Dendritic cell treated with granulocyte-macrophage colony-stimulating factor and Interleukin-4, amounts not matched to agents 40 ng/mL and 50 ng/mL, for 4 days (primary cell): Measurements from ENCODE around the gene ACTN2.

Experiments
- H3K27ac Mint-ChIP-seq: one replicate; pipeline ENCODE4 v1.8.0; 2022; ENCODE audit warnings: mild to moderate bottlenecking, mixed read lengths
- H3K27me3 Mint-ChIP-seq: one replicate; pipeline ENCODE4 v1.8.0; 2022; ENCODE audit warnings: mild to moderate bottlenecking, mixed read lengths
- H3K36me3 Mint-ChIP-seq: one replicate; pipeline ENCODE4 v1.8.0; 2022; ENCODE audit warnings: low read depth, mixed read lengths
- H3K4me1 Mint-ChIP-seq: one replicate; pipeline ENCODE4 v1.8.0; 2022; ENCODE audit warnings: low read depth, mixed read lengths
- H3K4me3 Mint-ChIP-seq: one replicate; pipeline ENCODE4 v1.8.0; 2022; ENCODE audit warnings: mild to moderate bottlenecking, moderate library complexity, mixed read lengths
- H3K9me3 Mint-ChIP-seq: one replicate; pipeline ENCODE4 v1.8.0; 2022; ENCODE audit warnings: mixed read lengths
- intact Hi-C: fragments of 100-400 bp; cut with micrococcal nuclease; formaldehyde crosslinking; loops from one replicate; pipeline ENCODE4 v1.15.0; 2022

Gene ACTN2

GRCh38 chr1:236677641-236678235 lies 8.6 kb upstream of the ACTN2 start:
- Mint-ChIP-seq H3K27me3 (peaks cover 17% of the 10 kb centered on the region), H3K27ac (no peak overlapping the region), H3K36me3 (no peaks in the 10 kb centered on the region), H3K4me3 (no peak overlapping the region), H3K9me3 (no peaks in the 10 kb centered on the region), H3K4me1 (peaks cover 14% of the 10 kb centered on the region)
- intact Hi-C loops: no loop called here

- Mint-ChIP-seq H3K27ac (no peak overlapping the region), H3K9me3 (no peaks in the 10 kb centered on the region), H3K36me3 (no peaks in the 10 kb centered on the region), H3K4me1 (peaks cover 20% of the 10 kb centered on the region), H3K4me3 (no peak overlapping the region), H3K27me3 (peaks cover 28% of the 10 kb centered on the region)
- intact Hi-C loops: no loop called here
Measured at GRCh38 chr1:236681219-236681618, 5.1 kb upstream of the ACTN2 start.

DNA sequence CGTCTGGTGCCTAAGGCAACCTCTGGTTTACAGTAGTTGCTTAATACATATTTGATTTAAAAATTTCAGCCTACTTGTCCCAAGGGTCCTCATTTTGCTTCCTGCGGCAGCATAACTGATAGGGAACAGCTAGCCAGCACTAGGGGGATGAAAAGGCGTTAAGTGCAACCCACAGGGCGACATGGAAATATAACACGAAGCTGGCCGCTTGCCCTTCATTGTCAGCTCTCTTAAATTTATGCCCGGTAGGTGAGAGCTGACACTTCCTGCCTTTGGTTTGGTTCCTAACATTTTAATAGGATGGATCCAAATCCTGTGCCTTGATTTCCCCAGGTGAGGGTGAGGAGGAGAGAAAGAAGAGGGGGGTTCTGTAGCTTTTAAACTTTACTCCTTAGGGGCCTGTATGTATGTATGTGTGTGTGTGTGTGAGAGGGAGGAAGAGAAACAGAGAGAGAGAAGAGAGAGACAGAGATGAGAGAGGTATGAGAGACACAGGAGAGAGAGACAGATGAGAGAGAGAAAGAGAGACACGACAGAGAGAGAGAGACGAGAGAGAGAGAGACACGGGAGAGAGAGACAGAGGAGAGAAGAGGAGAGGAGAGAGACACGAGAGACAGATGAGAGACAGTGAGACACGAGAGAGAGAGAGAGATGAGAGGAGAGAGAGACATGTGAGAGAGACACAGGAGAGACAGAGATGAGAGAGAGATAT lies 938 bp upstream of the ACTN2 start:
- Mint-ChIP-seq H3K27me3 (peaks cover 55% of the 10 kb centered on the region), H3K4me3 (peak overlapping the region; percentile 52), H3K27ac (no peak overlapping the region), H3K9me3 (no peaks in the 10 kb centered on the region), H3K4me1 (peaks cover 12% of the 10 kb centered on the region), H3K36me3 (no peaks in the 10 kb centered on the region)
- intact Hi-C loops: no loop called here

DNA sequence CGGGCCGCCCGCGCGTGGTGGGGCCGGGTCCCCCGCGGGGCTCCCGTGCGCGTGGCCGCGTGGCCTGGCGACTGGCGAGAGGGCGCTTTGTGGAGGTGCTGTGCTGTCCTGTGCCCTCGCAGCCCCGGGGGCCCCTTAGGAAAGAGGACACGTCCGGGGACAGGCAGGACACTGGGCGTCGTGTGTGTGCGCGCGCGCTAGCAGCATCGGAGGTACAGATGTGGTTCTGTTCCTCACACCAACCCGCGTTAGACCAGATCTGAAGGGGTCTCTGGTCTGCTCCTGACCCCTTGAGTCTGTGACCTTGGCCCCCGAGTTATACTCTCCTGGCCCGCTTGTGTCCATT lies 489 bp downstream of the ACTN2 start:
- Mint-ChIP-seq H3K9me3 (no peaks in the 10 kb centered on the region), H3K36me3 (no peaks in the 10 kb centered on the region), H3K4me3 (peak overlapping the region; percentile 44), H3K27me3 (peaks cover 56% of the 10 kb centered on the region), H3K4me1 (peaks cover 12% of the 10 kb centered on the region), H3K27ac (no peak overlapping the region)
- intact Hi-C loops: no loop called here

GRCh38 chr1:236687273-236687672 lies 974 bp downstream of the ACTN2 start:
- no peak overlapping the region for H3K27ac Mint-ChIP-seq
- H3K4me3 Mint-ChIP-seq: no peak overlapping the region
- H3K4me1 Mint-ChIP-seq: peaks cover 12% of the 10 kb centered on the region
- H3K9me3 Mint-ChIP-seq: no peaks in the 10 kb centered on the region
- no peaks in the 10 kb centered on the region for H3K36me3 Mint-ChIP-seq
- peaks cover 55% of the 10 kb centered on the region for H3K27me3 Mint-ChIP-seq
- intact Hi-C loops: no loop called here

DNA sequence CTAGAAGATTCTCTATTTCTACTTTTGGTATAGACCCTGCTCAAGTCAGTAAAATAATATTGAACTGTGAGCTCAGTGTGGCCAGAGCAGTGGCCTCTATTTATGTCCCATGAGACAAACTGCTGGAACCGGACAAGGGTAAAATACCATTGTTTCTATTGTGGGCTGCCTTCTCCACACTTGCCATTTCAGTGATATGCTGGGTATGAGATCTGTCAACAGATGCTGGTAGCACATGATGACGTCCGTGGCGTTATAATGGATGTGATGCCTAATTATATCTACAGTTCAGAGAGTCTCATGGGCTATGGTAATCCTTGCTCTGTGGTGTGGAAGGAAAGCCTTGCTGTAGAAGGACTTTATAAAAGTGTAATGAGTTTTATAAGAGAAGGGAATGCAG lies 2.4 kb downstream of the ACTN2 start:
- H3K4me1 Mint-ChIP-seq: peaks cover 12% of the 10 kb centered on the region

DNA sequence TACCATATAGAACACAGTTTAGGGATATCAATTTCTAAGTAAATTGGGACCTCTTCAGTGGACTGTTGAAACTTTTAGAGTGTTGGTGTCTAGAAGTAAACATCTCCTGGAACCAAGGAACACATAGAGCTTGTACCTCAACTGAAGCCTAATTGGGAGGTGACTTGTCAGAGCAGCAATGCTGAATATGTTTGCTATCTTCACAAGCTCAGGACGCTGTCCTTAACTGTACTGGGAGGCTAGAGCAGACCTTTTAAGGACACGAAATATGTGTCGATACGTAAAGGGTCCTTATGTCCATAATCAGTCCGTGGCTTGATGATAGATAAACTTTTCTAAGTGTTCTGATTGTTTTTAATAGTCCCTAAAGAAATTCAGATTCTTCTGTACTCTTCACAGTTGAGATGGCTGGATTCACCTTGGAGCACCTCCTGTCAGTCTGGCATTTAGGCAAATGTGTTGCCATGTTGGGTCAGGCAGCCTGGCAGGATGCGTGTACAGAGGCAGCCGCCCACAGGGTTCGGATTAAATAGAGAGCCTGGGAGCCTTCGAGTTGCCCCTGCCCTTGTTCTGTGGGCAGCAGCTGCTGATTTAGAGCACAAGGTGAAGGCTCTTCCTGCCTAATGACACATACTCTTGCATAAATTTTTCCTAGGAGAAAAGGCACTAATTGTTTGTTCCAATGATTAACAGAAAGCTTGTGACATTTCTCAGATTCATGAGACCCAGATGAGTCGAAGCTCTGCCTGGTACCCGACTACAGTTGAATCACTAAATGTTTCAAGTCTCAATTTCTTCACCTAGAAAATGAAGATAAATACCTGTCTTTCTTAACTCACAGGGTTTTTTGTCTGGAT lies 3.6 kb downstream of the ACTN2 start:
- no peaks in the 10 kb centered on the region for H3K9me3 Mint-ChIP-seq
- H3K4me3 Mint-ChIP-seq: no peak overlapping the region
- intact Hi-C loops: no loop called here
- peaks cover 12% of the 10 kb centered on the region for H3K4me1 Mint-ChIP-seq
- H3K36me3 Mint-ChIP-seq: no peaks in the 10 kb centered on the region
- peaks cover 45% of the 10 kb centered on the region for H3K27me3 Mint-ChIP-seq
- no peak overlapping the region for H3K27ac Mint-ChIP-seq

More for the DNA sequence above, 2.4 kb downstream of the ACTN2 start:
- peaks cover 47% of the 10 kb centered on the region for H3K27me3 Mint-ChIP-seq
- H3K4me3 Mint-ChIP-seq: no peak overlapping the region
- intact Hi-C loops: no loop called here
- no peak overlapping the region for H3K27ac Mint-ChIP-seq
- H3K36me3 Mint-ChIP-seq: no peaks in the 10 kb centered on the region
- no peaks in the 10 kb centered on the region for H3K9me3 Mint-ChIP-seq

GRCh38 chr1:236691348-236691747 lies 5.0 kb downstream of the ACTN2 start:
- Mint-ChIP-seq H3K27me3 (peaks cover 40% of the 10 kb centered on the region), H3K4me1 (peaks cover 5% of the 10 kb centered on the region), H3K27ac (no peak overlapping the region), H3K9me3 (no peaks in the 10 kb centered on the region), H3K36me3 (no peaks in the 10 kb centered on the region), H3K4me3 (no peak overlapping the region)
- intact Hi-C loops: no loop called here

DNA sequence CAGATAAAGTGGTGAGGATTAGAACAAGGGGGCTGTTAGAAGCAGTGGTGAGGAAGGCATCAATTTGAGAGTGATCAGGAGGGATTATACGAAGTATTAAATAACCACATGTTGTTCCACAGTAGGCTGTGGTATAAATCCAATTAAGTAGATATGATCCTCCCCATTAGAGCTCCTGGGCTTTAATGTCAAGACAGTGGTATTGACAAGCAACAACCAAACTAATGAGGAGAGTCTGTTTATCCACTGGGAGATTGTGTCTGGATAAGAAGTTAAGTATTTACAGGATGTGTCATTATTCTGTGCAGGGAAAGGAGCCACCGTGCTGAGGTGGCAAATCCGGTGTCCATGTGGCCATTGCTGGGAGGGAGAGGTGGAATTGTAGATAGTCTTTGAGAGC lies 5.8 kb downstream of the ACTN2 start:
- no peak overlapping the region for H3K4me3 Mint-ChIP-seq
- no peaks in the 10 kb centered on the region for H3K36me3 Mint-ChIP-seq
- H3K27me3 Mint-ChIP-seq: peaks cover 37% of the 10 kb centered on the region
- H3K27ac Mint-ChIP-seq: no peak overlapping the region
- intact Hi-C loops: no loop called here
- H3K9me3 Mint-ChIP-seq: no peaks in the 10 kb centered on the region
- no peaks in the 10 kb centered on the region for H3K4me1 Mint-ChIP-seq

- intact Hi-C loops: no loop called here
- H3K4me1 Mint-ChIP-seq: no peaks in the 10 kb centered on the region
- peaks cover 32% of the 10 kb centered on the region for H3K27me3 Mint-ChIP-seq
- H3K36me3 Mint-ChIP-seq: no peaks in the 10 kb centered on the region
- no peak overlapping the region for H3K4me3 Mint-ChIP-seq
- no peaks in the 10 kb centered on the region for H3K9me3 Mint-ChIP-seq
- no peak overlapping the region for H3K27ac Mint-ChIP-seq
Measured at GRCh38 chr1:236692742-236693141, 6.4 kb downstream of the ACTN2 start.

DNA sequence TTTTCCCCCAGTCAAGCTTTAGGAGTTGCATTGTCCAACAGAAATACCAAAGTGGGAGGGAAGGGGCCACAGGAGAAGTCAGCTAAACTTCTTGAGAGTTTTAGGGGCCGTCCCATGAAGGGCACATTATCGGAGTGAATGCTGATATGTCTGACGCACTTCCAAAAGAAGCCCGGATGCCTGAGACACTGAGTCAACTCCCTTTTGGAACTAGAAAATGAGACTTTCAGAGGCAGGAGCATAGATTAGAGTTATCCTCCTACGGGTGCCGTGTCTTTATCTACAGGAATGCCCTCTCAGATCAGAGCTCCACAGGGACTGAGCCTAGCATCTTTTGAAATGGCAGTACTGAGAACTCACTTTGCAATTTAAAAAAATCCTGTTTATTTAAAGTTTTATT lies 13.1 kb downstream of the ACTN2 start:
- Mint-ChIP-seq H3K9me3 (no peaks in the 10 kb centered on the region), H3K27ac (no peak overlapping the region), H3K4me3 (no peak overlapping the region), H3K4me1 (no peaks in the 10 kb centered on the region), H3K27me3 (peaks cover 5% of the 10 kb centered on the region), H3K36me3 (no peaks in the 10 kb centered on the region)
- intact Hi-C loops: no loop called here

- Mint-ChIP-seq H3K4me3 (no peak overlapping the region), H3K27me3 (peaks cover 7% of the 10 kb centered on the region), H3K9me3 (no peaks in the 10 kb centered on the region), H3K27ac (no peak overlapping the region), H3K4me1 (no peaks in the 10 kb centered on the region), H3K36me3 (no peaks in the 10 kb centered on the region)
- intact Hi-C loops: no loop called here
Measured at GRCh38 chr1:236700903-236701302, 14.6 kb downstream of the ACTN2 start.

- Mint-ChIP-seq H3K4me3 (no peak overlapping the region), H3K27ac (no peak overlapping the region), H3K9me3 (no peaks in the 10 kb centered on the region), H3K27me3 (peaks cover 6% of the 10 kb centered on the region), H3K36me3 (no peaks in the 10 kb centered on the region), H3K4me1 (no peaks in the 10 kb centered on the region)
- intact Hi-C loops: no loop called here
Measured at GRCh38 chr1:236701782-236702181, 15.5 kb downstream of the ACTN2 start.

GRCh38 chr1:236702791-236703394 lies 16.6 kb downstream of the ACTN2 start:
- H3K4me1 Mint-ChIP-seq: no peaks in the 10 kb centered on the region
- no peaks in the 10 kb centered on the region for H3K36me3 Mint-ChIP-seq
- no peaks in the 10 kb centered on the region for H3K9me3 Mint-ChIP-seq
- no peak overlapping the region for H3K27ac Mint-ChIP-seq
- intact Hi-C loops: no loop called here
- H3K4me3 Mint-ChIP-seq: no peak overlapping the region
- H3K27me3 Mint-ChIP-seq: peaks cover 4% of the 10 kb centered on the region
